Activated CD8-positive, alpha-beta memory T cell treated with anti-CD3 and anti-CD28 coated beads, Interleukin-2, amount 10 ng/mL, durations not matched to agents 7 days and 5 days (primary cell): ENCODE data around the gene RFT1. TPM values are rescaled to one million over a fixed set of nuclear protein-coding genes. Genes with fewer than 3 reads are reported as not detected.

ENCODE experiments used
- ATAC-seq: fragments of 150-1000 bp; cut with Tn5 transposase; one replicate; pipeline ENCODE4 v1.10.0; 2021; ENCODE audit warnings: moderate library complexity
- CTCF ChIA-PET: fragments of 350-600 bp; sonication (Branson Sonifier 250); formaldehyde crosslinking; loops from one replicate; lab custom pipeline; 2021; ENCODE audit warnings: antibody characterized with exemption; lab: Charles Lee
- DNase-seq: peaks from one replicate; pipeline ENCODE4 v3.0.0-alpha.2; 2020
- H3K27ac Mint-ChIP-seq: one replicate; pipeline ENCODE4 v1.8.0; 2021; ENCODE audit warnings: mild to moderate bottlenecking, mixed read lengths
- H3K27me3 Mint-ChIP-seq: one replicate; pipeline ENCODE4 v1.8.0; 2021; ENCODE audit warnings: mixed read lengths
- H3K36me3 Mint-ChIP-seq: one replicate; pipeline ENCODE4 v1.8.0; 2021; ENCODE audit warnings: mild to moderate bottlenecking, mixed read lengths
- H3K4me1 Mint-ChIP-seq: one replicate; pipeline ENCODE4 v1.8.0; 2021; ENCODE audit warnings: mixed read lengths
- H3K4me3 Mint-ChIP-seq: one replicate; pipeline ENCODE4 v1.8.0; 2021; ENCODE audit warnings: mild to moderate bottlenecking, moderate library complexity, mixed read lengths
- H3K9me3 Mint-ChIP-seq: one replicate; pipeline ENCODE4 v1.8.0; 2022; ENCODE audit warnings: low read depth, mixed read lengths
- total RNA-seq, 2 experiments: library from RNA; stranded (reverse); gene quantifications; one replicate each; pipeline ENCODE4 v1.2.3, GENCODE V29; 2021

RFT1 gene
- total RNA-seq, 2 experiments from 2014 or later = 32.4 to 38.3 TPM

DNA sequence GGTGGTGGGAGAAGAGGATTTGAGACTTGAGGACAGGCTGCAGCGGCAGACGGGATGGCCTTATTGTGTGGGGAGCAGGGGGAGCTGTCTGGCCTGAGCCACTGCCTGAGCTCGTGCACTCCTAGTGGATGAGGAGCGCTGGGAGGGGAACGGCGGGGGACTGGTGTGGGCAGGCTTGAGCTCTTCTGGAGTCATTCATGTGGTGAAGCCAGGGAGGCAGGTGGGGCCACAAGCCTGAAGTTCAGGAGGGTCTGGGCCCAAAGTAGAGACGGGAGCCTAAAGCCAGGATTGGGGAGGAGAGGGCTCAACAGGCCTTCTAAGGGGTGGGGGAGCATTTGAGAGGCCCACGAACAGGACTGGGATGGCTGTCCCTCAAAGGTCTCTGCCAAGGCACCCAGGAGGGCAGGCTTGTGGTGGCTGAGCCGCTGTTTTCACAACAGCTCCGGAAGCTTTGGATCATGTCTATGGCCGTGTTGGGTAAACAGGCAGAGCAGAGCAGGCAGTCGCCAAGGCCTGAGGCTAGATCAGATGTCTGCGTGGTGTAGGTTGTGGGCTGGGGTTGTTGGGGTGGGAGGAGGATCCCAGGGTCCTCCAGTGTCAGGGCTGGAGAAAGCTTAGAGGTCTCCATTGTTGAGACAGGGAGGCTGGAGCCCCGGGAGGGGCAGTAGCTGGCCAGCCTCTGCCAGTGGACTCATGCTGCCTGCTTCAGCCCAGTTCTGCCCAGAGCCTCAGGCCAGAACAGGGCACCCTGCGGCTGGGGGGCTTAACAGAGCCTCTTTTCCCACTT lies 39.0 kb upstream of the RFT1 start:
- Mint-ChIP-seq H3K9me3 (no peaks in the 10 kb centered on the region), H3K27ac (no peak overlapping the region), H3K27me3 (no peaks in the 10 kb centered on the region), H3K4me3 (no peak overlapping the region), H3K36me3 (peaks cover 4% of the 10 kb centered on the region), H3K4me1 (peaks cover 35% of the 10 kb centered on the region)
- CTCF ChIA-PET = interaction anchor here (1.0 to 1.7 kb wide), 4 partner anchors 9 to 55 kb away, joined by 4 to 7 read pairs (median 5); no protein-coding TSS in a partner anchor
- ATAC-seq (peak; percentile 41), DNase-seq (peak; percentile 57)

DNA sequence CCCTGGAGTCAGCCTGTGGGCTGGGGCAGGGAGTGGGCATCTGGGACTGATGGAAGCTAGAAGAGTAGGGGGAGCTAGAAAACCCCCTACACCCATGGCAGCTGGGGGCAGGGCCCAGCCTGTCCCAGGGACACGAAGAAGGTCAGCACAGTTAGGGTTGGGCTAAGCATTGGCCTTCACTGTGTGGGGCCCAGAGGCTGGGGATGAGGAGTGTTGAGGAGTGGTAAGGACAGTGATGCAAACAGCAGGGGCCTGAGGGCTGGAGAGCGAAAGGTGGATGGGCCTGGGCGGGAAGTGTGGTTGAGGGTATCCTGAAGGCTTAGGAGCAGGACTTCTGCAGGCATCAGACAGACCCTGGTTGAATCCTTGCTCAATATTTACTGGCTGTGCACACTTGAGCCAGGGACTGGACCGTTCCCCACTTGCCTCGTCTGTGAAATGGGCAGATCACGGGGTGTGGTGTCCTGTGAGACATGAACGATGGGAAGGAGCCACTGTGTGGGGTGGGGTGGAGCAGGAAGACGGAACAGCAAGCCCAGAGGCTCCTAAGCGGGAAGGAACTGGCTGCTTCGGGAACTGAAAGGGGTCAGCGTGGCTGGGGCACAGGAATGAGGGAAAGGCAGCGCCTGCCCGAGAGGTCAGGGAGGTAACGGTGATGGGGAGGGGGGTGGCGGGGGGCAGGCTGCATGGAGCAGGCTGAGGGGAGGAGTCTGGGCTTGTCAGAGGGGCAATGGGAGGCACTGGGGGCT lies 38.1 kb upstream of the RFT1 start:
- no peak for DNase-seq
- peaks cover 1% of the 10 kb centered on the region for H3K36me3 Mint-ChIP-seq
- no peaks in the 10 kb centered on the region for H3K27me3 Mint-ChIP-seq
- no peak overlapping the region for H3K4me3 Mint-ChIP-seq
- H3K9me3 Mint-ChIP-seq = no peaks in the 10 kb centered on the region
- ATAC-seq = no peak
- CTCF ChIA-PET = no interaction called here
- H3K27ac Mint-ChIP-seq = no peak overlapping the region
- peaks cover 39% of the 10 kb centered on the region for H3K4me1 Mint-ChIP-seq

DNA sequence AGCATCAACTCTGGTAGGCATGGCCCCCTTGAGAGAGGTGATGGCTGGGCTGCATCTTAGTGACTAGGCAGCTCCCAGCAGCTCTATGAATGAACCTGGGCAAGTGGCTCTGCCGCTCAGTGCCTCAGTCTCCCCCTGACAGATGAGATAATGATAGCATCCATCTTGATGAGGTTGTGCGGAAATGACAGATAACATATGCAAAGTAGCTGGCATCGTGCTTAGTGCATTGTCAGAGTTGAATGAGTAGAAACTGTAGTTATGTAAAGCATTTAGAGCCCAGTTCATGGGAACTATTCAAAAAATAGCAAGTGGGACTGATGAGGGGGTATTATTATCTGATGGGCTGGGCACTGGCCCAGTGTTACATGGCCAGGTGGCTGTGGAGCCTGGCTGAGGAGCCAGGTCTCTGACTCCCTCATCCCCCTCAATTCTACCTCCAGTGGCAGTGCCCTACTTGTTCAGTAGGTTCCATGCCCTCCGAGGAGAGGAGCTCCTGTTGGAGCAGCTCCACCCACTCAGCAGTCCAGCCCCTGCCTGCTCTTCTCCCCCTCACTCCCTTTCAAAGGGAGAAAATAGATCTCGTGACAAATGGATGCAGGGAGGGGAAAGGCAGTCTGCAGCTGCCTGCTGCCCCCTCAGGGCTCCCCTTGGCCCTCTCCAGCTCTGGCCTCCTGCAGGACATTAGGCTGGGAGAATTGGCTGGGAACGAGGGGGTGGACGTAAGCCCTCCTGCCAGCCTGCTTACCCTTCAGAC lies 37.4 kb upstream of the RFT1 start:
- ATAC-seq = no peak
- CTCF ChIA-PET = interaction anchor here (2.8 kb wide), 1 partner anchor 28 kb away, joined by 12 read pairs; no protein-coding TSS in a partner anchor
- H3K9me3 Mint-ChIP-seq = no peaks in the 10 kb centered on the region

DNA sequence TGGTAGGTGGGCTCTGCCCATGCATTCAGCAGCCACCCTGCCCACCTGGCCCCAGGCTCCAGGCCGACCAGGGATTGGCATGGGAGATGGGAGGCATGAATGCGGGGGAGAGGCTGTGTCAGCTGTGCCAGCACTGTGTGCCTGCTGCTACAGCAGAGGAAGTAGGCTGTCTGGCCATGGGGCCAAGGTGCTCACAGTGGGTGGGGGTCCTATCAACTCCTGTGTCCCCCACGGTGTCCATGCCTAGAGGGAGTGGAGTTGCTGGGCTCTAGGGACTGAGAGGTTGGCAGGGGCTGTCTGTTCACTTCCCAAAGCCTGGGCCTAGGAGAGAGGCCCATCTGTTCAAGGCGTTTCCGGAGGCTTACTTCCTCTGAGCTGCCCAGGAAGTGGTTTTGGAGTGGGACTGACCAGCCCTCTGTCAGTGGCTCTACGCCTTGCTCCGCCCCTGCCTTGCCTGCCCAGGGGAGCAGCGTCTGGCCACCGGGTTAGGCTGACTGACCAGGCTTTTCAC lies 36.6 kb upstream of the RFT1 start:
- H3K27me3 Mint-ChIP-seq = no peaks in the 10 kb centered on the region
- no peak overlapping the region for H3K4me3 Mint-ChIP-seq
- DNase-seq (no peak), ATAC-seq (no peak)
- no peaks in the 10 kb centered on the region for H3K36me3 Mint-ChIP-seq
- CTCF ChIA-PET = interaction anchor here (2.8 kb wide), 1 partner anchor 29 kb away, joined by 12 read pairs; no protein-coding TSS in a partner anchor
- H3K9me3 Mint-ChIP-seq = no peaks in the 10 kb centered on the region
- H3K4me1 Mint-ChIP-seq = peaks cover 51% of the 10 kb centered on the region
- no peak overlapping the region for H3K27ac Mint-ChIP-seq

More for the DNA sequence above, 37.4 kb upstream of the RFT1 start:
- H3K4me3 Mint-ChIP-seq = no peak overlapping the region
- no peak for DNase-seq
- no peaks in the 10 kb centered on the region for H3K27me3 Mint-ChIP-seq
- no peaks in the 10 kb centered on the region for H3K36me3 Mint-ChIP-seq
- peaks cover 47% of the 10 kb centered on the region for H3K4me1 Mint-ChIP-seq
- H3K27ac Mint-ChIP-seq = no peak overlapping the region

DNA sequence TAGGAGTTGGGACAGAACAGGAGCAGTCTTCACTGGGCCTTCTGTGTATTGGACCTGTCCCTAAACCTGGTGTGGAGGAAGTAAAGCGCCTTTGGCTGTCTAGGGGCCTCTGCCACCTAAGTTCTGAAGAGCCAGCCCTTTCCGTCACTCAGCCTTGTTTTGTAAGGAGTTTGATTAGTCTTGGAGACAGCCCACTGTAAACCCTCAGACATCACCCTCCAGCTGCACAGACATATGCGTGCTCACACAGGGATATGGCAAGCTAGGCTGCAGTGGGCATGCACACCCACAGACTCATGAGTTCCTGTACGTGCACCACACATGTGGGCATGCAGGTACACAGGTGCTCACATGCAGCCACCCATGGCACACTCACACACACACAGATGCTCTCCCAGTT lies 36.0 kb upstream of the RFT1 start:
- H3K36me3 Mint-ChIP-seq = no peaks in the 10 kb centered on the region
- ATAC-seq = no peak
- no peak for DNase-seq
- H3K9me3 Mint-ChIP-seq = no peaks in the 10 kb centered on the region
- H3K27ac Mint-ChIP-seq = no peak overlapping the region
- H3K4me3 Mint-ChIP-seq = no peak overlapping the region
- no peaks in the 10 kb centered on the region for H3K27me3 Mint-ChIP-seq
- H3K4me1 Mint-ChIP-seq = peaks cover 51% of the 10 kb centered on the region
- CTCF ChIA-PET = interaction anchor here (2.8 kb wide), 1 partner anchor 29 kb away, joined by 12 read pairs; no protein-coding TSS in a partner anchor

DNA sequence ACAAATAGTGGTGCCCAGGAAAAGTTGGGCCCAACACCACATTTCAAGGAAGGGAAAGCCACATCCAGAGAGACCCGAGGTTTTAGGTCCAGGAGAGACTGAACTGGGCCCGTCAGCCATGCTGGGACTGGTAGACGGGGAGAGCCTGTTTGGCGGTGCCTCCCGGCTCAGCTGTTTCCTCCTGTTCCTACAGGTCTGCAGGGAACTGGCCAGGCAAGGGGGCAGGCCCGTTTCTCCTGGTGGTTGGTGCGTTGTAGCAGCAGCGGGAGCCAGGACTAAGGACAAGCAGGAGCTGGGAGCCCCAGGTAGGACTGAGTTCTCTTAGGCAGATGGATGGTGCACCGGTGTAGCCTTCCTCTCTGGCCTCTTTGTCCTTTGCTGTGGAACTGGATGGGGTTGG lies 34.7 kb upstream of the RFT1 start:
- no peak overlapping the region for H3K27ac Mint-ChIP-seq
- CTCF ChIA-PET = interaction anchor here (0.7 to 1.2 kb wide), 2 partner anchors 32 to 51 kb away, joined by 3 read pairs; no protein-coding TSS in a partner anchor
- no peaks in the 10 kb centered on the region for H3K36me3 Mint-ChIP-seq
- H3K4me1 Mint-ChIP-seq = peaks cover 44% of the 10 kb centered on the region
- DNase-seq (no peak), ATAC-seq (no peak)
- H3K27me3 Mint-ChIP-seq = peaks cover 6% of the 10 kb centered on the region
- H3K4me3 Mint-ChIP-seq = no peak overlapping the region
- no peaks in the 10 kb centered on the region for H3K9me3 Mint-ChIP-seq

DNA sequence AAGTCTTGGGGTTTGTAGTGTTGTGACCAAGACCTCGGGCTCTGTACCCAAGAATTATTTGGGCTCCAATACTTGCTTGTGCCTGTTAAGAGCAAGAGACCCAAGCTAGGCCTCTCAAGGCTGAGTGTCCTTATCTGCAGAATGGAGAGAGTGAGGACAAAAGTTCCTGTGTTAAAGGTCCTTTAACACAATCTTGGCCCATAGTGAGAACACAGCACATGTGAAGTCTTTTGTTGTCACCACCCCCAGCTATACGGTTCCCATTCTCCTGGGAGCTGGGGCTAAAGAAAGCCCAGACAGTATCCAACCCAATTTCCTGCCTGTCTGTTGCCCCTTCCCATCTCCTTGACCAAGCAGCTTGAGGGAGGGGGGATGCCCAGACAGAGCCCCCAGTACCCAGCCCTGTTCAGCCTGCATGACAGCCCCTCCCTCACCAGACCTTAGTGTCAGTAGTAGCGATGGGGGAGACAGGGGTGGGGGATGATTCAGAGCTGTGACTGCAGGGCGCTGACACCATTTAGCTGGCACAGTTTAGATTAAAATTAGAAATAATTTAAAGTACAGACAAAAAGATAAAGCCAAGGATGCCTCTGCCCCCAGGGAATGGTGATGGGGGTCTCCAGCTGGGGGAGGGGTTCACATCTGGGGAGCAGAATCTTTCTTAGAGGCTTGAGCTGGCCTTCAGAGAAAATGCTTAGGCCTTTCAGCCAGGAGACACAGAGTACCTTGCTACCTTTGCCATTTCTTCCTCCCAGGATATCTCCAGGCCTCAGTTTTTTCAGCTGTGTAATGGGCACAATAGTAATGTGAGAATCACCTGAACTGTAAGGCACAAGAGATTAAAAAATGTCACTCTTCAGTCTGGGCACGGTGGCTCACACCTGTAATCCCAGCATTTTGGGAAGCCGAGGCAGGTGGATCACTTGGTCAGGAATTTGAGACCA lies 33.5 kb upstream of the RFT1 start:
- ATAC-seq = no peak
- Mint-ChIP-seq H3K4me3 (peak overlapping the region; percentile 74), H3K4me1 (peaks cover 33% of the 10 kb centered on the region), H3K9me3 (no peaks in the 10 kb centered on the region), H3K36me3 (no peaks in the 10 kb centered on the region), H3K27me3 (peaks cover 15% of the 10 kb centered on the region), H3K27ac (peak overlapping the region; percentile 63)
- CTCF ChIA-PET = interaction anchor here (0.8 to 1.5 kb wide), 4 partner anchors 30 to 53 kb away, joined by 3 to 4 read pairs (median 3); no protein-coding TSS in a partner anchor
- no peak for DNase-seq

DNA sequence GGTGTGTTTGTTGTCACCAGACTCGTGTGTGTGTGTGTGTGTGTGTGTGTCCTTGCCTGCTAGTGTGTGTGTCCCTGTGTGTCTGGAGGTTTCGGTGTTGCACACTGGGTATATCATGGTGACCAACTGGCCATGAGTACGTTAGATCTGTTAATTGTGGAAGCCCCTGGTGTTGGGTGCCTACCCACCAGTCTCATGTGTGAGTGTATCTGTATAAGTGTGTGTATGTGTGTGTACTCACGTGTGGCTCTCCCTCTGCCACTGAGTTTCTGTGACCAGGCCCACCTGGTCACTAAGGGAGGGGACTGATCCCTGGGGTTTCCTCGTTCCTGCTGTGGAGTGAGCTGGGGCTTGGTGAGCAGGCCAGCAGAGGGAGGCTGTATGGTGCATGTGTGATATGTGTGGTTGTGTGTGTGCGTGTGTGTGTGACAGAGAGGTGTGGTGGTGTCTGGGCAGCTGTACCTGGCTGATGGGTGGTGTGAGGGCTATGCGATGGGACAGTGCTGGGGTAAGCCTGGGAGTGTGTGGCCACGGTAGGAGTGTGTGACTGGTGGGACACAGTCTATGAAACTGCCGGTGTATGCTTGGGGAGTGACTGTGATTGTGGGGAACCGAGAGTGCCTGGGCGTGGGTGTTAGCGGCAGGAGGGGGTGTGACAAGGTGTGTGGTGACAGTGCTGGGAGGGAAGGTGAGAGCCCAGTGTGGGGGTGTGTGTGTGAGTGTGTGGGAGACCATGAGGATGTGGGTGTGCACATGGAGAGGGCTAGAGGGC lies 32.6 kb upstream of the RFT1 start:
- DNase-seq = peak; percentile 78
- H3K36me3 Mint-ChIP-seq = no peaks in the 10 kb centered on the region
- H3K9me3 Mint-ChIP-seq = no peaks in the 10 kb centered on the region
- H3K4me1 Mint-ChIP-seq = peaks cover 31% of the 10 kb centered on the region
- peak overlapping the region; percentile 74 for H3K4me3 Mint-ChIP-seq
- H3K27me3 Mint-ChIP-seq = peaks cover 17% of the 10 kb centered on the region
- ATAC-seq = peak; percentile 28
- peak overlapping the region; percentile 63 for H3K27ac Mint-ChIP-seq
- CTCF ChIA-PET = interaction anchor here (1.0 to 1.5 kb wide), 2 partner anchors 29 to 53 kb away, joined by 3 to 4 read pairs; no protein-coding TSS in a partner anchor

DNA sequence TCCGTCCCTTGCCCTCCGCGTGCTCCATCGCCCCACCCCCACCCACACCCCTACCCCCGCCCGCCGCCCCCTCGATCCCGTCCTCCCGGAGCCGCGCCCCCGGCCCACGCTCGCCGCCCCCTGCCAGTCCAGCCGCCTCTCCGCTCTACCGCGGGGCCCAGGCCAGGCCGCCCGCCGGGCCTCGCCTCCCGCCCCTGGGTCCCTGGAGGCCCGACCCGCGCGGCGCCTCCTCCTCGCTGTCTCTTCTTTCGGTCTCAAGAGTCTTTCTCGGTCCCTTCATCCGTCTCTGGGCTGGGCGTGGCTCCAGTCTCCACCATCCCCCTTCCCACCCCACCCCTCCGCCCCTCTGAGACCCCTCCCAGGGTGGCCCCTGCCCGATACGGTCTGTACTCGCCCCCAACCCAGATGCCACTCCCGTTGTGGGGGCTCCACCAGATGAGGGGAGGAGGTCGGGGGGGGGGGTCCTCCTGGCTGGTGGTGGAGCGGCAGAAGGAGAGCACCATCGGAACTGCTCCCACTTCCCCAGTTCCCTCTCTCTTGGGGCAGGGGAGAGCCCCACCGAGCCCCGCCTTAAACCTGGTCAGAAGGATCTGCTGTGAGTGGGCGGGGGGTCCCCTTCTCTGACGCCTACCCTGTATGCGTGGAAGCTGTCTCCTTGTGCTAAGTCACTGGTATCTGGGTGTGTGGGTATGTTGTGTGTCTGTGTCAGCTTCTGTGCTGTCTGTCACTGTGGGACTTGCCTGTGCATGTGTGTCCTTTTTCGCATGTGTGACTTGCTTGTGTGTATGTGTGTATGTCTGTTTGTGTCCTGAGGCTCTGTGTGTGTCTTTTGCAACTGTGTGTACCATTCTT lies 31.8 kb upstream of the RFT1 start:
- H3K27ac Mint-ChIP-seq = peak overlapping the region; percentile 72
- no peaks in the 10 kb centered on the region for H3K36me3 Mint-ChIP-seq
- peaks cover 29% of the 10 kb centered on the region for H3K4me1 Mint-ChIP-seq
- CTCF ChIA-PET = no interaction called here
- peak overlapping the region; percentile 74 for H3K4me3 Mint-ChIP-seq
- ATAC-seq (peak; percentile 26), DNase-seq (peak; percentile 50)
- peaks cover 24% of the 10 kb centered on the region for H3K27me3 Mint-ChIP-seq
- H3K9me3 Mint-ChIP-seq = no peaks in the 10 kb centered on the region

DNA sequence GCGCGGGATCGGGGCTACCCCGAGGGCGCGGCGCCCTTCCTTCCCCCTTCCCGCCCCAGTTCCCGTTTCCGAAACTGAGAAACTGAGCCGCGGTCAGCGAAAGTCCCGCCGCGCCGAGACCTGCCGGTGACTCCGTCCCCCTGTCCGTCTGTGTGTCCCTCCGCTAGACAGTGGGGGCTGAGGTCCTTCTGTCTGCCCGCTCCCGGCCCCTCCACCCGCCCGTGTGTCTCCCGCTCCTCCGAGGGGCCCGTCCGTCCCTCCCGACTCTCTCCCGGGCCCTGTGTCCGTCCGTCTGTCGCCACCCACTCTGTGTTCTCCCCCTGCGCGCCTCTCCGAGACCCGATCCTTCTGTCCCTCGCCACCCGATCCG lies 31.2 kb upstream of the RFT1 start:
- H3K27ac Mint-ChIP-seq = peak overlapping the region; percentile 72
- peak; percentile 4 for ATAC-seq
- H3K4me3 Mint-ChIP-seq = peak overlapping the region; percentile 74
- H3K4me1 Mint-ChIP-seq = peaks cover 25% of the 10 kb centered on the region
- DNase-seq = no peak
- H3K27me3 Mint-ChIP-seq = peaks cover 30% of the 10 kb centered on the region
- H3K9me3 Mint-ChIP-seq = no peaks in the 10 kb centered on the region
- H3K36me3 Mint-ChIP-seq = no peaks in the 10 kb centered on the region
- CTCF ChIA-PET = interaction anchor here (0.9 to 4.2 kb wide), 5 partner anchors 28 to 51 kb away, joined by 3 to 38 read pairs (median 7); no protein-coding TSS in a partner anchor
